ENCODE measurements around the gene PIP5KL1.

PIP5KL1 gene

DNA sequence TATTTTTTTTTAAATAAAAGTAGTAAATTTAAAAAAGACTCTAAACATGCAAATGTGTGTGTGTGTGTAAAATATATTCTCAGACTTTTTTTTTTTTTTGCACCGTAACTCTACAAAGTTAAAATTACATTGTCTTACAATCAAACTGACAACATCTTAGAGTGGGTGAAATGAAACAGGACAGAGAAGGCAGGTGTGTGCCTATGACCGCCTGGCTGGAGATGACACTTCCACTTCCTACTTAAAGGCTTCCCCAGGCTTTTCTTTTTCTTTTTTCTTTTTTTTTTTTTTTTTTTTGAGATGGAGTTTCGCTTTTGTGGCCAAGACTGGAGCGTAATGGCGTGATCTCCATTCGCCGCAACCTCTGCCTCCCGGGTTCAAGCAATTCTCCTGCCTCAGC lies 50.4 kb downstream of the PIP5KL1 start:
- TF ChIP-seq POU2F2 (IDR thresholded peaks at IDR 0.05; ENCODE audit: low read depth, low read length) (no peak), POLR2A (IDR thresholded peaks at IDR 0.05; ENCODE audit: low read depth, low read length) (no peak), SPI1 (IDR thresholded peaks at IDR 0.05; ENCODE audit: low read depth, low read length) (peak; percentile 50), PAX5 (IDR thresholded peaks at IDR 0.05; ENCODE audit: insufficient read depth, low read length, severe bottlenecking) (no peak), TAF1 (IDR thresholded peaks at IDR 0.05; ENCODE audit: low read depth, low read length) (no peak)
- DNase-seq (ENCODE audit: insufficient read length, low spot score): no peak

DNA sequence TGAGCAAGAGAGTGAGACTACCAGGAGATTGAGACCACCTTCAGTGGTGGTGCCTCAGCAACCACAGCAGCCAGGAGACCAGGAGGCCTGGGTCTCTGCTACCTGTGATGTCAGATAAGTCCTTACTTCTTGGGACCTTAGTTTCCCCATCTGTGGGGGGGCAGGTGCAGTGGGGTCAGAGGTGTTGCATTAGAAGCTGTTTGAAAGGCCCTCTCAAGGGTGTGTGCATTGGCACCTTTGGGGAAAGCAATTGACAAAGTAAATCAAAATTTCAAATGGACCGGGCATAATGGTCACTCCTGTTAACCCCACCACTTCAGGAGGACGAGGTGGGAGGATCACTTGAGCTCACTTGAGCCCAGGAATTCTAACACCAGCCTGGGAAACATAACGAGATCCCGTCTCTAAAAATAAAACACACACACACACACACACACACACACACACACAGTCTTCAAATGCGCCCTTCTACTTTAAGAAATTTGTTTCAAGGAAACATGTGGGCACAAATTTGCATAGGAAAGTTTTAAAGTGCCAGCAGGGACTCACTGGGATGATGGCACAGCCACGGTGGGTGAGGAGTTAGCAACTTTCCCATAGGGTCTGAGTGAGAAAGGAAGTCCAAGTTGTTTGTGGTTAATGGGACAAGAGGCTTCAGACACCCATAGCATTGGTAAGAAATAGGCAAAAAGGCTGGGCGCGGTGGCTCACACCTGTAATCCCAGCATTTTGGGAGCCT lies 51.8 kb downstream of the PIP5KL1 start:
- no peak for TF ChIP-seq SPI1 (IDR thresholded peaks at IDR 0.05; ENCODE audit: low read depth, low read length)
- peak; percentile 30; the same call in 1 of the 2 replicates for TF ChIP-seq POU2F2 (IDR thresholded peaks at IDR 0.05; ENCODE audit: low read depth, low read length)
- FAIRE-seq: no peak
- no peak for DNase-seq (ENCODE audit: insufficient read length, low spot score)

More for the DNA sequence above, 50.4 kb downstream of the PIP5KL1 start:
- FAIRE-seq: no peak

DNA sequence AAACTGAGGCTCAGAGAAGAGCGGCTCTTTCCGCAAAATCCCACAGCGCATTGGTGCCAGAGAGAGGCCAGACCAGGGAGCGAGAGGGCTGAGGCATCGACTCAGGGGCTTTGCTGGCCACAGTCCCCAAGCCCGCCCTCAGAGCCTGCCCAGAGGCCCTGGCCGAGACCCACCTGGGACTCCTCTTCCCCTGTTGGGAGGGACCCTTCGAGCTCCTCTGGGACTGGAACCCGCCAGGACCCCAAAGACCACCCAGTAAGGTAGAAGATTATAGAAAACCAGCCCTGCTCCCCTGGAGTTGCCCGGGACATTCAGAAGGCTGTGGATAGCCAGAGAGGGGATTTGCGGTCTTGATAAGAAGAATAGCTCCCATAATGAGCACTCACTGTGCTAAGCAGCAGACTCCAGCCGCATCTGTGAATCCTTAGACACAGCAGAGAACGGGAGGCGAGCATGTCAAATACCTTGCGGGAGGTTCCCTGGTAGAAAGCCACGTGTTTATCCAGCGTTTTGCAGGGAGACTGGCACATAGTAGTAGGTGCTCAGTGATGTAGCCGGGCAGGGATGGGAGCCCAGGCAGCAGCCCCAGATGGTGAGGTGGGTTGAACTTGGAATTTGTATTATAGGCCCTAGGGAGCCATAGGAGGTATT lies 52.5 kb downstream of the PIP5KL1 start:
- FAIRE-seq (no peak), DNase-seq (ENCODE audit: insufficient read length, low spot score) (no peak)
- TF ChIP-seq SPI1 (IDR thresholded peaks at IDR 0.05; ENCODE audit: low read depth, low read length): no peak
- no peak for TF ChIP-seq POLR2A (IDR thresholded peaks at IDR 0.05; ENCODE audit: low read depth, low read length)

DNA sequence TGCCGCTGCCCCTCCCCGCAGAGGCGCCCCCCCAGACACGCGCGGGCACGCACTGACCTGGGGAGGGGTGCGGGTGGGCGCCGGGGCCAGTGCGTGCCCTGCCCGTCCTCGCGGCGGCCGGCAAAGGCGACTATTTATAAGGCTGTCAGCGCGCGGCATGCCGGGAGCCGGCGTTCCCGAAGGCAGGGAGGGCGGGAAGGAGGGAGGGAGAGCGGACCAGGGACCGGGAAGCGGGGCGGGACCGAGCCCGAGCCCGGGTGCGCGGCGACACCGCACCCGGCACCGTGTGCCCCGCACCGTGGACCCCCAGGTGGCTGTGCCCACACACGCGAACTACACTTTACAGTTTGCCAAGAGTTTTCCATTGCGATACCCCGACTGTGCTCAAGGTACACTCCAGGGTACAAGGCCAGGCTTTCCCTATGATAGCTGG lies 53.0 kb downstream of the PIP5KL1 start, which contains the start of gene AK1:
Gene AK1, minus strand, starts transcription at position 110 of the 433 bp plus-strand sequence. CDS start 3,058 bp downstream, outside the sequence.
- no peak for DNase-seq (ENCODE audit: insufficient read length, low spot score)
- TF ChIP-seq POLR2A (IDR thresholded peaks at IDR 0.05; ENCODE audit: low read depth, low read length) (no peak), SPI1 (IDR thresholded peaks at IDR 0.05; ENCODE audit: low read depth, low read length) (no peak), POLR2AphosphoS5 (IDR thresholded peaks at IDR 0.05; ENCODE audit: low read depth, low read length) (no peak), TAF1 (IDR thresholded peaks at IDR 0.05; ENCODE audit: low read depth, low read length) (no peak), PAX5 (IDR thresholded peaks at IDR 0.05; ENCODE audit: insufficient read depth, low read length, severe bottlenecking) (no peak), POU2F2 (IDR thresholded peaks at IDR 0.05; ENCODE audit: low read depth, low read length) (no peak)
- FAIRE-seq: no peak

DNA sequence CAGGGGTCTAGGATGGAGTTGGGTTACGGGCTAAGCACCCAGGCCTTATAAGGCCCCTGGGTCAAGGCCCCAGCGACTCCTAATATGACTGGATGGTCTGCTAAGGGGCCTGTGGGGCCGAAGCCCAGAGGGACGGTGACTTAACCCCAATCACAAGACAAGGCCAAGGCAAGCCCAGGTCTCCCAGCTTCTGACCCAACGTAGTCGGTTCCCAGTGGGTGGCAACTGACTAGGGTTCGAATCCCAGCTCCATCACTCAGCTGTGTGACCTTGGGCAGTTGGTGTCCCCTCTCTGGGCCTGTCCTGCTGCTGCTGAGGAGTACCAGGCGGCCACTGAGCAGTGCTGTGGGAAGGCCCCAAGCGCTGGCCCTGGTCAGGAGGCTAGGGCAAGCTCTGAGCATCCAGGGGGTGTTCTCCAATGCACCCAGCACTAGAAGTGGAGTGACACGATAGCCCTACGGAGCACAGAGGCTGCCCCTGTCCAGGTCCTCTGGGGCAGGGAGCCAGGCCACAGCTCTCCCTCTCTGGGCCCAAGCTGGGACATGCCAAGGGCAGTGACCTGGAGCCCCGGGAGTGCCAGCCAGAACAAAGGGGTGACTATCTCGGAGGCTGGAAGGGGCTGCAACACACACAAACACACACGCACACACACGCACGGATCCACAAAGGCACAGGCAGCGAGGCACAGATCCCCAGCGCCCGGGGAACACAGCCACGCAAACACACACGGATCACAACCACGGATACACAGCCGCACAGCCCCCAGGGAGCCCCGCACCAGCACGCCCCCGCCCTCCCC lies 53.6 kb downstream of the PIP5KL1 start:
- no peak for FAIRE-seq
- TF ChIP-seq POU2F2 (IDR thresholded peaks at IDR 0.05; ENCODE audit: low read depth, low read length) (no peak), SPI1 (IDR thresholded peaks at IDR 0.05; ENCODE audit: low read depth, low read length) (no peak), PAX5 (IDR thresholded peaks at IDR 0.05; ENCODE audit: insufficient read depth, low read length, severe bottlenecking) (no peak), POLR2AphosphoS5 (IDR thresholded peaks at IDR 0.05; ENCODE audit: low read depth, low read length) (no peak), POLR2A (IDR thresholded peaks at IDR 0.05; ENCODE audit: low read depth, low read length) (no peak), TAF1 (IDR thresholded peaks at IDR 0.05; ENCODE audit: low read depth, low read length) (no peak)
- DNase-seq (ENCODE audit: insufficient read length, low spot score): no peak

DNA sequence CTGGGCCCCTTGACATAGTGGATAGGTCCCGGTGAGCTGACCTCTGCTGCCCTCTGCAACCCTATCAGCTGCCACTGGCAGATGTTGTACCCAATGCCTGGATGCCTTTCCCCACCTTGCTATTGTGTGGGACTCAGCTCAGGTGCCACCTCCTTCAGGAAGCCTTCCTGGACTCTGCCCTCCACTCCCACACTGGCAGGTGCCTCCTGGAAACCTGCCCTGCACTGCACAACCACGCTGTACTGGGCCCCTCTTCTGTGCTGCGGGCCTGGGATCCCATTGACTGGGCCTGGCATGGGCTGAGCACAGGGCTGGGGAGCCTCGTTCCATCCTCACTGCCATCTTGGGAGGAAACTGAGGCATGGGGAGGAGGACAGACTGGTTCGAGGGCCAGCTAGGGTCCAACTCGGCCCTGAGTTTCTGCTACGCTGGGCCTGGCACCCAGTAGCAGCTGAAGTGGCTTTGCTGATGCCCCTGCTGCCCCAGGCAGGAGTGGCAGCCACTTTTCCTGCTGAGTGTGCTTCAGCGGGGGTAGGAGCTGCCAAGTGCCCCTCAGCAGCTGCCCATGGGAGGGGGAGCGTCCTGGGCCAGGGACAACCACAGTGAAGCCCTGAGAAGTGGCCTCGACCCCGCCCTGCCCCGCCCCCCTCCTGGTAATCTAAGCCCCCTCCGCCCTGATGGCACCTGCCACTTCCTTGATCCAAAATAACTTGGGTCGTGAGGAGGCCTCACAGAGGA lies 54.4 kb downstream of the PIP5KL1 start:
- DNase-seq (ENCODE audit: insufficient read length, low spot score) (no peak), FAIRE-seq (no peak)
- TF ChIP-seq SPI1 (IDR thresholded peaks at IDR 0.05; ENCODE audit: low read depth, low read length): no peak
- no peak for TF ChIP-seq POU2F2 (IDR thresholded peaks at IDR 0.05; ENCODE audit: low read depth, low read length)
- no peak for TF ChIP-seq POLR2A (IDR thresholded peaks at IDR 0.05; ENCODE audit: low read depth, low read length)
- no peak for TF ChIP-seq POLR2AphosphoS5 (IDR thresholded peaks at IDR 0.05; ENCODE audit: low read depth, low read length)
- TF ChIP-seq TAF1 (IDR thresholded peaks at IDR 0.05; ENCODE audit: low read depth, low read length): no peak
- no peak for TF ChIP-seq PAX5 (IDR thresholded peaks at IDR 0.05; ENCODE audit: insufficient read depth, low read length, severe bottlenecking)

DNA sequence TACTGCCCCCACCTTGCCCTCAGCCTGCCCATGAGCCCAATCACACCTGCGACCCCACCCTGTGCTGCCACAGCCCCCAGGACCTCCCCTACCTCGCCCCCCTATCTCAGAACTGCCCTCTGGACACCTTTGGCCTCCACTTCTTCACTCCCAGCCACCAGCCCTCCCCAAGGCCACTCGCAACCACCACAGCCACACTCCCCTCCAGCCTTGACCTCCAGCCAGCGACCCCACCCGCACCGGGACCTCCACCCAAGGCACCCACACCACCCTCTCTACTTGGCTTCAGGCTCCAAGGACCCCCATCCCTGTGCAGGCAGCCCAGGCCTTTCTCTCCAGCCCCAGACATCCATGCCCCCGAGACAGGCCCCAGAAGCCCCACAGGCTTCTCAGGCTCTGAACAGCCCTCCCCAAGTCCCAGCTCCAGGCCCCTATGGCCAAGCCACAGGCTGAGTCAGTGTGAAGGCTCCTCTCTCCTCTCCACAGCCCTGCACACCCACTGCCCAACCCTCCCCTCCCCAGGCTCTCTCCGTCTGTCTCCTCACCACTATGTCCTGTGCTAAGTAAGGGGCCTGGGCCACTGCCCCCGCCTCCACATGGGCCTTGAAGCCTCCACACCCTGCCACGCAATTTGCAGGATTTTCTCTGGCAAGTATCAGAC lies 55.1 kb downstream of the PIP5KL1 start:
- DNase-seq (ENCODE audit: insufficient read length, low spot score) (no peak), FAIRE-seq (no peak)
- TF ChIP-seq PAX5 (IDR thresholded peaks at IDR 0.05; ENCODE audit: insufficient read depth, low read length, severe bottlenecking) (no peak), POLR2AphosphoS5 (IDR thresholded peaks at IDR 0.05; ENCODE audit: low read depth, low read length) (no peak), SPI1 (IDR thresholded peaks at IDR 0.05; ENCODE audit: low read depth, low read length) (no peak), POU2F2 (IDR thresholded peaks at IDR 0.05; ENCODE audit: low read depth, low read length) (no peak), TAF1 (IDR thresholded peaks at IDR 0.05; ENCODE audit: low read depth, low read length) (no peak), POLR2A (IDR thresholded peaks at IDR 0.05; ENCODE audit: low read depth, low read length) (no peak)

DNA sequence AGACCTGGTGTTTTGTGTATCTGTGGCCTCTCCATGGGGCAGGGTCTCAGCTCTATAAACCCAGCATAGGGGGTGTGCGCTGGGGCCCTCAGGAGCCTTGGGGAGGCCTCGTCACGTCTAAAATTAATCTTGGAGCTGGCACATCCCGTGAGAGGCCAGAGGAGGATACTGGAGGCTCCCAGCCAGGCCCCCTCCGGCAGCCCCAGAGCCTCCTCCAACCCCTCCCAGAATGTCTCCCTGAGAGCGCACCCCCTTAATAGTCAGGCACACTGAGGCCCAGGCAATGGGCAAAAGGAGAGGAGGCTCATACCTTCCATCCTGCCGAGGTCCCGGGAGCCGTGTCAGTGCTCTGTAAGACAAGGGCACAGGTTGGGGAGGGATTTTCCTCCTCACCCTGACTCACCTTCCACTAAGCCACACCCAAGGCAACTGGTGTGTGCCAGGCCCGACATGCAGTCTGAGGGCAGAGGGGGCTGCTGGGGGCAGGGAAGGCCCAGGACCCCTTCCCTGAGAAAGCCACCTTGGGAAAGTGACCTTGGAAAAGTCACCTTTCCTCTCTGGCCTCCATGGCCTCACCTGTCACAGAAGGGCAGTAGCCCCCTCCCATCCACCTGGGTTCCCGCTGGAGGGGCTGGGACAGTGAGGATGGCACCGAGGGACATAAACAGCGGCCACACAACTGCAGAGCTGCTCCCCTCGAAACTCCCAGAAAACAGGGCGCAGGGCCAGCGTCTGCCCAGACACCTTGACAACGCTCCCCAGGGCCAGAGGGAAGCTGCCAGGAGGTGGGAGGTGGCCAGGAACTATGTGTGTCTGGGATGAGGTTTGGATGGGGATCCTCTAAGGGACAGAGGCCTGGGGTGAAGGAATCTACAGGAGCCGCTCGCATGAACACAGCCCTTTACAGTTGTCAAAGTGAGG lies 56.0 kb downstream of the PIP5KL1 start:
- FAIRE-seq: no peak
- TF ChIP-seq POLR2AphosphoS5 (IDR thresholded peaks at IDR 0.05; ENCODE audit: low read depth, low read length): no peak

More for the DNA sequence above, 56.0 kb downstream of the PIP5KL1 start:
- no peak for DNase-seq (ENCODE audit: insufficient read length, low spot score)
